Subcutaneous preadipocyte (primary cell): Measurements from ENCODE around the gene RBMY1J. TPM values are rescaled to one million over a fixed set of nuclear protein-coding genes. Genes with fewer than 3 reads are reported as not detected.

Source experiments
- total RNA-seq: library from RNA; depleted of rRNA; stranded (reverse); fragments of >200 nt; gene quantifications from 2 replicates; pipeline ENCODE4 v1.2.3, GENCODE V29; 2012

Gene RBMY1J
- total RNA-seq = not detected in 2 replicates

DNA sequence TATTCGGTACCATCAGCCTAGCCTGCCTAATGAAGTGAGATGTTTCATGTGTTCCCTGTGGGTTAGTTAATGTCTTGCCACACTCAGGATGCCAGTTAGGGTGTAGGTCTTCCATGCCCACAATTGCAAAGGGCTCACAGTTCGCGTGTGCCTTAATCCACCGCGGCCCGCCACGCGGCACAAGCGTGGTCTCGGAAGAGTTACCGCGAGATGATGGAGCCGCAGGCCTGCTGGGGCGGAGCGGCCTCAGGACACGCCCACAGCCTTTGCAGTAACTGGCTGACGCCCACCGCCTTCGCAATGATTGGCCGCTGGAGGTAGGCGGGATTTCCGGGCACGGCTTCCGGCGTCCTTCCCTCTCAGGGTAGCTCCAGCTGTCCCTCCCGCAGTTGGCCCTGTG lies at the start of gene RBMY1J:
Gene RBMY1J (plus strand): TSS at position 301 of the 400 bp plus-strand sequence. CDS start 2,038 bp downstream, outside the sequence.

Other genes with a start within 250 kb of the RBMY1J start
- gene RBMY1F, start 220.5 kb upstream of the RBMY1J start, total RNA-seq = not detected in 2 replicates